Uterus (tissue), 4 donors: ENCODE results near the gene MTHFD1. TPM values are rescaled to one million over a fixed set of nuclear protein-coding genes. Genes with fewer than 3 reads are reported as not detected.

Experiments used
- DNase-seq, 2 donors: peaks; one replicate each; pipeline ENCODE4 v3.0.0-alpha.2; 2019 to 2020
- H3K27ac ChIP-seq, 2 donors: fragments of 200-600 bp; sonication (generic); 1 replicate in 1 of 2; 2 replicates in 1 of 2; pipeline ENCODE4 v1.5.1; 2016 to 2018
- H3K27me3 ChIP-seq, 2 donors: fragments of 200-600 bp; sonication (generic); one replicate each; pipeline ENCODE4 v1.5.1; 2018 to 2019; ENCODE audit warnings: control low read depth in 1 of 2
- H3K36me3 ChIP-seq, 2 donors: fragments of 200-600 bp; sonication (generic); one replicate each; pipeline ENCODE4 v1.5.1; 2019; ENCODE audit warnings: control low read depth in 1 of 2
- H3K4me1 ChIP-seq, 2 donors: fragments of 200-600 bp; sonication (generic); one replicate each; pipeline ENCODE4 v1.5.1; 2018 to 2019; ENCODE audit warnings: control low read depth in 1 of 2
- H3K4me3 ChIP-seq, 2 donors: fragments of 200-600 bp; sonication (generic); 1 replicate in 1 of 2; 2 replicates in 1 of 2; pipeline ENCODE4 v1.5.1; 2018 to 2019; ENCODE audit warnings: mild to moderate bottlenecking in 1 of 2
- H3K9me3 ChIP-seq, 2 donors: fragments of 200-600 bp; sonication (generic); one replicate each; pipeline ENCODE4 v1.5.1; 2019; ENCODE audit warnings: control low read depth in 1 of 2
- POLR2A ChIP-seq, 2 donors: fragments of 450-650 bp; IDR thresholded peaks; one replicate each; pipeline ENCODE4 v1.6.1; 2016; ENCODE audit warnings: antibody characterized with exemption in 2 of 2, mild to moderate bottlenecking in 1 of 2, moderate library complexity in 1 of 2
- intact Hi-C: fragments of 100-400 bp; cut with DNase I; formaldehyde crosslinking; loops from one replicate; pipeline ENCODE4 v1.15.1; 2023; ENCODE audit warnings: low total_unique reads
- total RNA-seq, 4 donors: library from RNA; depleted of rRNA in 3 of 4; stranded (reverse); fragments of >200 nt in 3 of 4; gene quantifications; one replicate each; pipeline versions ENCODE4 v1.1.0 to v1.2.4, GENCODE V29; 2014 to 2023
- TF ChIP-seq, protein P1 (sequence below), 4 experiments: fragments of 200-600 bp in 2 of 4; fragments of 450-650 bp in 2 of 4; sonication (generic) in 2 of 4; IDR thresholded peaks; one replicate each; pipeline ENCODE4 v1.5.1; 2016 to 2019; ENCODE audit warnings: antibody characterized with exemption in 4 of 4, mild to moderate bottlenecking in 2 of 4, moderate library complexity in 1 of 4
- donor health status: DM: yes; HTN: yes; CAD: no.

Gene MTHFD1
- total RNA-seq, 4 donors from 2014 or later: 13.5 to 145 (median 50.0) TPM

DNA sequence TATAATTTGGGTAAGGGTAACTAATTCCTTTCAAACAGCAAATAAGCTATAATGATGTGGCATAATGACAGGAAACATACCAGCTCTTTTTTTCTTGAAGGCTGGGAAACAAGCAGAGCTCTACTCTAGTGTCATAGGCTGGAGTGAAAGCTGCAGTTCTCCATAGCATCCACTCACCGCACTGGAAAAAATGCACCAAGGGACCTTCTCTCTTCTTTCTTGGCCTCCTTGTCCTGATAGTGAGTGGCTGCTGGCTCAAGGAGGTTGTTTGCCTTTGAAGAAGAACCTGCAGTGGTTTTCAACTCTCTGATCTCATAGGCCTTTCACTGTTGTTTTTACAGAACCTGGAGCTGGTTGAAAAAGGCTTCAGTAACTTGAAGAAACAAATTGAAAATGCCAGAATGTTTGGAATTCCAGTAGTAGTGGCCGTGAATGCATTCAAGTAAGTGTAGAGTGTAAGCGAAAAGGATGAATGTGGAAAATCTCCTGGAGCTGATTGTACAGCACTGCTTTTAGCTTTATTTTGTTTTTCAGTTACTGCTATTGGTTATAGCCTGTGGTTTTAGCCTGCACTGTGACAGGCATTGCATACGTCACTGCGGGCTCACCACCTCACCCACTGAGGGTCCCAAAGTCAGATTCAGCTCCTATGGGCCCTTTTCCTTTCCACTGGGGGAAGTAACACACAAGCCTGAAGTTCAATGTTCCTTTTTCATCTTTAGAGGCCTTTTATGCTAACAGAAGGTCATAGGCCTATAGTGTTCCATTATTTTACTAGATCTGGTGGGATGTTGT is 59.9 kb downstream of the MTHFD1 start:
- Histone ChIP-seq H3K36me3 (no peaks in the 10 kb centered on the region), H3K4me3 (no peak overlapping the region), H3K4me1 (no peaks in the 10 kb centered on the region), H3K27ac (peak overlapping the region; percentile 39 to 54), H3K9me3 (no peaks in the 10 kb centered on the region), H3K27me3 (no peaks in the 10 kb centered on the region)
- DNase-seq: no peak
- TF ChIP-seq, protein P1, sequence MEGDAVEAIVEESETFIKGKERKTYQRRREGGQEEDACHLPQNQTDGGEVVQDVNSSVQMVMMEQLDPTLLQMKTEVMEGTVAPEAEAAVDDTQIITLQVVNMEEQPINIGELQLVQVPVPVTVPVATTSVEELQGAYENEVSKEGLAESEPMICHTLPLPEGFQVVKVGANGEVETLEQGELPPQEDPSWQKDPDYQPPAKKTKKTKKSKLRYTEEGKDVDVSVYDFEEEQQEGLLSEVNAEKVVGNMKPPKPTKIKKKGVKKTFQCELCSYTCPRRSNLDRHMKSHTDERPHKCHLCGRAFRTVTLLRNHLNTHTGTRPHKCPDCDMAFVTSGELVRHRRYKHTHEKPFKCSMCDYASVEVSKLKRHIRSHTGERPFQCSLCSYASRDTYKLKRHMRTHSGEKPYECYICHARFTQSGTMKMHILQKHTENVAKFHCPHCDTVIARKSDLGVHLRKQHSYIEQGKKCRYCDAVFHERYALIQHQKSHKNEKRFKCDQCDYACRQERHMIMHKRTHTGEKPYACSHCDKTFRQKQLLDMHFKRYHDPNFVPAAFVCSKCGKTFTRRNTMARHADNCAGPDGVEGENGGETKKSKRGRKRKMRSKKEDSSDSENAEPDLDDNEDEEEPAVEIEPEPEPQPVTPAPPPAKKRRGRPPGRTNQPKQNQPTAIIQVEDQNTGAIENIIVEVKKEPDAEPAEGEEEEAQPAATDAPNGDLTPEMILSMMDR (IDR thresholded peaks at IDR 0.05): no peak
- TF ChIP-seq POLR2A (IDR thresholded peaks at IDR 0.05): no peak
- intact Hi-C loops: no loop called here

GRCh38 chr14:64450255-64450654 is 62.1 kb downstream of the MTHFD1 start:
- Histone ChIP-seq H3K4me1 (no peaks in the 10 kb centered on the region), H3K27me3 (no peaks in the 10 kb centered on the region), H3K27ac (no peak overlapping the region), H3K4me3 (no peak overlapping the region), H3K36me3 (no peaks in the 10 kb centered on the region), H3K9me3 (no peaks in the 10 kb centered on the region)
- DNase-seq: no peak
- intact Hi-C loops: no loop called here
- no peak for TF ChIP-seq POLR2A (IDR thresholded peaks at IDR 0.05)
- TF ChIP-seq, protein P1 (IDR thresholded peaks at IDR 0.05): no peak

GRCh38 chr14:64454671-64455070 is 66.5 kb downstream of the MTHFD1 start:
- DNase-seq: no peak
- no peak overlapping the region for H3K4me3 ChIP-seq
- TF ChIP-seq POLR2A (IDR thresholded peaks at IDR 0.05): no peak
- TF ChIP-seq, protein P1 (IDR thresholded peaks at IDR 0.05): no peak
- no peaks in the 10 kb centered on the region for H3K4me1 ChIP-seq
- no peaks in the 10 kb centered on the region for H3K9me3 ChIP-seq
- intact Hi-C loops: no loop called here
- no peak overlapping the region for H3K27ac ChIP-seq
- no peaks in the 10 kb centered on the region for H3K27me3 ChIP-seq
- H3K36me3 ChIP-seq: no peaks in the 10 kb centered on the region

GRCh38 chr14:64459405-64460136 is 71.4 kb downstream of the MTHFD1 start:
- Histone ChIP-seq H3K36me3 (no peaks in the 10 kb centered on the region), H3K27me3 (no peaks in the 10 kb centered on the region), H3K9me3 (no peaks in the 10 kb centered on the region), H3K4me1 (no peaks in the 10 kb centered on the region), H3K4me3 (no peak overlapping the region), H3K27ac (no peak overlapping the region)
- no peak for DNase-seq
- intact Hi-C loops: no loop called here
- TF ChIP-seq, protein P1 (IDR thresholded peaks at IDR 0.05): no peak
- no peak for TF ChIP-seq POLR2A (IDR thresholded peaks at IDR 0.05)

DNA sequence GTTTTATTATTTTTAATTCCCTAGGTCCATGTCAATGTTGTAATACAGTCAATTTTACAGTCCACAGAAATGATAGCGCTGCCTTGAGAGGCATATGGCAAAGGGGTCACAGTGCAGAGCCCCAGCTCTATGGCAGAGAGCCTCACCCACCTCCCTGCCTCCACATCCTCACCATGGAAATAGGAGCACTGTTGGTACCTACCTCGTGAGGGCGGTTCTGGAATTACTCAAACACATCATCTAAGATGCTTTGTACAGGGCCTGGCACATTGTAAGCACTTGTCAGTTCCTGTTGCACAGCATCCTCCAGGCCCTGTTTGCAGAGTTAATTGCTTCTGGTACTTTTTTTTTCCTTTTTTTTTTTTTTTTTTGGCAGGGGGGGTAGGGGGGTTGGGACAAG is 73.1 kb downstream of the MTHFD1 start:
- H3K9me3 ChIP-seq: no peaks in the 10 kb centered on the region
- intact Hi-C loops: no loop called here
- DNase-seq: no peak
- no peak overlapping the region for H3K27ac ChIP-seq
- no peak overlapping the region for H3K4me3 ChIP-seq
- no peak for TF ChIP-seq POLR2A (IDR thresholded peaks at IDR 0.05)
- TF ChIP-seq, protein P1 (IDR thresholded peaks at IDR 0.05): no peak
- H3K36me3 ChIP-seq: no peaks in the 10 kb centered on the region
- no peaks in the 10 kb centered on the region for H3K27me3 ChIP-seq
- no peaks in the 10 kb centered on the region for H3K4me1 ChIP-seq
